HAP-1 (cell line): ENCODE data around the gene LIPT1.
"Not testable (repeated sequence)": the region's sequence is repeated elsewhere in the genome, so short reads cannot be mapped to it uniquely, and the experiment has no call there.

Source experiments
- DNase-seq, 2 experiments: peaks; one replicate each; pipeline ENCODE4 v3.0.0-alpha.2; 2016 to 2020; ENCODE audit warnings: low spot score in 2 of 2
- H3K27me3 ChIP-seq: fragments of 250-450 bp; sonication (Bioruptor Pico); 2 replicates; pipeline ENCODE4 v1.5.1; 2020; ENCODE audit warnings: low read depth, mild to moderate bottlenecking, moderate library complexity
- H3K36me3 ChIP-seq: fragments of 250-450 bp; sonication (Bioruptor Pico); replicated peaks from 2 replicates; pipeline ENCODE4 v1.5.1; 2020; ENCODE audit warnings: mild to moderate bottlenecking
- H3K4me1 ChIP-seq: fragments of 250-450 bp; sonication (Bioruptor Pico); 2 replicates; pipeline ENCODE4 v1.5.1; 2020; ENCODE audit warnings: mild to moderate bottlenecking
- H3K4me3 ChIP-seq: fragments of 250-450 bp; sonication (Bioruptor Pico); 2 replicates; pipeline ENCODE4 v1.5.1; 2020; ENCODE audit warnings: mild to moderate bottlenecking, moderate library complexity
- H3K9me3 ChIP-seq: fragments of 250-450 bp; sonication (Bioruptor Pico); 2 replicates; pipeline ENCODE4 v1.5.1; 2020; ENCODE audit warnings: mild to moderate bottlenecking, moderate library complexity
- in situ Hi-C: fragments of 300-500 bp; cut with MboI; formaldehyde crosslinking; loops from 3 replicates; pipeline ENCODE4 v1.14.3; 2020; ENCODE audit warnings: low sequenced_read_pairs, inconsistent platforms, mixed read lengths

LIPT1 gene

DNA sequence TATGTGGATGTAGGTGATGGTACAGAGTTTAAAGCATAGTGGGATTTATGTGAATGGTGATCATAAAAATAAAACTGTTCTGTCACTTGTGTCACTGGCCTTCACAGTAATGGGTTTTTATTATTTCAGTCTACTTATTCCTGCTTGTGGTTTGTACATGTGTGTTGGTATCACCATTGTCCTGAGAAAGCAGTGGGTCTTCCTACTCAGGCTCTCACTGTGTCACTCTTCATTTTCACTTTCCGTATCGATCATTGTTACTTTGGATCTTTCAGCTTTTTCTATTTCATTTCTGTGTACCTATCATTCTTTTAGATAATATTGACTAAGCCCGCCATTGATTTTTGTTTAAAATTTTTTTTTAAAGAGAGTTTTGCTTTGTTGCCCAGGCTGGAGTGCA lies 33.6 kb downstream of the LIPT1 start:
- Histone ChIP-seq H3K36me3 (peaks cover 47% of the 10 kb centered on the region), H3K27me3 (no peaks in the 10 kb centered on the region), H3K4me3 (no peak overlapping the region), H3K9me3 (no peaks in the 10 kb centered on the region), H3K4me1 (no peaks in the 10 kb centered on the region)
- in situ Hi-C loops = loop anchor here (25.0 kb wide), 1 partner anchor 299 kb away; the partner anchor contains the start of gene REV1
- DNase-seq = no peak

- peaks cover 61% of the 10 kb centered on the region for H3K36me3 ChIP-seq
- no peaks in the 10 kb centered on the region for H3K4me1 ChIP-seq
- no peaks in the 10 kb centered on the region for H3K27me3 ChIP-seq
- no peak overlapping the region for H3K4me3 ChIP-seq
- DNase-seq = no peak
- in situ Hi-C loops = loop anchor here (25.0 kb wide), 1 partner anchor 297 kb away; the partner anchor contains the start of gene REV1
- no peaks in the 10 kb centered on the region for H3K9me3 ChIP-seq
Measured at GRCh38 chr2:99190548-99190947, 35.8 kb downstream of the LIPT1 start.

DNA sequence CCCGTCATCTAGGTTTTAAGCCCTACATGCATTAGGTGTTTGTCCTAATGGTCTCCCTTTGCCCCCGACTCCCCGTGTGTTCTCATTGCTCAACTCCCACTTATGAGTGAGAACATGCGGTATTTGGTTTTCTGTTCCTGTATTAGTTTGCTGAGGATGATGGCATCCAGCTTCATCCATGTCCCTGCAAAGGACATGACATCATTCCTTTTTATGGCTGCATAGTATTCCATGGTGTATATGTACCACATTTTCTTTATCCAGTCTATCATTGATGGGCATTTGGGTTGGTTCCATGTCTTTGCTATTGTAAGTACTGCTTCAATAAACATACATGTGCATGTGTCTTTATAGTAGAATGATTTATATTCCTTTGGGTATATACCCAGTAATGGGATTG lies 37.6 kb downstream of the LIPT1 start:
- not testable (repeated sequence) for H3K4me3 ChIP-seq, H3K9me3 ChIP-seq, H3K4me1 ChIP-seq, DNase-seq, H3K27me3 ChIP-seq
- in situ Hi-C loops = loop anchor here (25.0 kb wide), 1 partner anchor 295 kb away; the partner anchor contains the start of gene REV1
- H3K36me3 ChIP-seq = peaks cover 75% of the 10 kb centered on the region

- in situ Hi-C loops = loop anchor here (25.0 kb wide), 1 partner anchor 289 kb away; the partner anchor contains the start of gene REV1
- Histone ChIP-seq H3K36me3 (peaks cover 54% of the 10 kb centered on the region), H3K27me3 (no peaks in the 10 kb centered on the region), H3K4me3 (no peak overlapping the region), H3K4me1 (no peaks in the 10 kb centered on the region), H3K9me3 (no peaks in the 10 kb centered on the region)
- no peak for DNase-seq
Measured at GRCh38 chr2:99198103-99198841, 43.5 kb downstream of the LIPT1 start.

GRCh38 chr2:99200076-99200800 lies 45.5 kb downstream of the LIPT1 start:
- H3K36me3 ChIP-seq = peaks cover 42% of the 10 kb centered on the region
- H3K4me1 ChIP-seq = no peaks in the 10 kb centered on the region
- no peak overlapping the region for H3K4me3 ChIP-seq
- no peaks in the 10 kb centered on the region for H3K9me3 ChIP-seq
- DNase-seq = no peak
- no peaks in the 10 kb centered on the region for H3K27me3 ChIP-seq
- in situ Hi-C loops = no loop called here

DNA sequence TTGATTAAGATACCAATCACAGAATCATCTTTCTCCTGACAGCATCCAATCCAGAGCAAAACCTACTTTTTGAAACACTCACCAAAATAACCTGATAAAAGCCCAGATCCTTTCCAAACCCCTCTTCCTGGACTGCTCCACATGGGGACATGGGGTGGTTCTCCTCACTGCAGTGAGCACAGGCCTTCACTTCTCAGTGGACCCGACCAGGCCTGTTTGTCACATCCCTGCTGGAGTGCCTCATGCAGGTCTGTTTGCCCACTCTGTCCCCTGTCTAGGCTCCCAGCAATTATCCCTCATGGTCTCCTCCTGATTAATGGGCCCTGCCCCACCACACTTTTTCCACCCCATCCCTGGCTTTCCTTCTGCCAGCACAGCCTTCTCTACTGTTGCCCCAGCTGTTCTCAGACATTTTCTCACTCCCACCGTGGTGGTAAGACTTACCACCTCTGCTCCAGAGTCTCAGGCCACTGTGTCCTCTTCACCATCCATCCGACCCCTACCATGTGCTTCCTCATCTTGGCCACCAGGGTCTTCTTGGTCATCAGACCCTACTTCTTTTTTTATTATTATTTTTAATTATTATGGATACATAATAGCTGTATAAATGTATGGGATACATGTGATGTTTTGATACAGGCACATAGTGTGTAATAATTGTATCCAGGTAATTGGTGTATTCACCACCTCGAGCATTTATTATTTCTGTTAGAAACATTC lies 47.4 kb downstream of the LIPT1 start:
- Histone ChIP-seq H3K36me3 (peaks cover 25% of the 10 kb centered on the region), H3K9me3 (no peaks in the 10 kb centered on the region), H3K27me3 (no peaks in the 10 kb centered on the region), H3K4me1 (no peaks in the 10 kb centered on the region), H3K4me3 (no peak overlapping the region)
- no peak for DNase-seq
- in situ Hi-C loops = no loop called here

- Histone ChIP-seq H3K4me3 (no peak overlapping the region), H3K27me3 (no peaks in the 10 kb centered on the region), H3K9me3 (no peaks in the 10 kb centered on the region), H3K4me1 (no peaks in the 10 kb centered on the region), H3K36me3 (peaks cover 8% of the 10 kb centered on the region; the same call in 1 of the 2 replicates)
- in situ Hi-C loops = no loop called here
- no peak for DNase-seq
Measured at GRCh38 chr2:99205491-99205890, 50.7 kb downstream of the LIPT1 start.
